HepG2 (cell line): Measurements from ENCODE around the gene PKD2L2. TPM values are rescaled to one million over a fixed set of nuclear protein-coding genes. Genes with fewer than 3 reads are reported as not detected.

Source experiments
- ATAC-seq: fragments of 200-7000 bp; cut with Tn5 transposase; 3 replicates; pipeline ENCODE4 v1.9.1; 2020; ENCODE audit warnings: mild to moderate bottlenecking, moderate library complexity
- BruUV-seq: library from RNA; stranded (reverse); fragments of 400-500 nt; replicated peaks from 2 replicates; lab custom pipeline; 2021; lab: Mats Ljungman, UMichigan
- CTCF ChIA-PET: fragments of 300-600 bp; formaldehyde crosslinking; extraction: SDS; loops from one replicate; lab custom pipeline; 2021; ENCODE audit warnings: low total read pairs, inconsistent platforms, low intra/inter-chr PET ratio; lab: Yijun Ruan, JAX
- POLR2A ChIA-PET: fragments of 350-600 bp; sonication (Branson Sonifier 250); formaldehyde crosslinking; loops from one replicate; lab custom pipeline; 2020; ENCODE audit warnings: antibody characterized with exemption, inconsistent platforms; lab: Yijun Ruan, JAX
- DNase-seq: peaks from one replicate; pipeline ENCODE4 v3.0.0-alpha.2; 2015; ENCODE audit warnings: low spot score
- FAIRE-seq: peaks from 3 replicates; lab custom pipeline; 2011; peaks lifted over from hg19 to GRCh38; lab: Jason Lieb, UNC
- H2AFZ ChIP-seq: one replicate; pipeline ENCODE4 v1.6.1; 2011; ENCODE audit warnings: low read length, inconsistent platforms
- H3K27ac ChIP-seq: fragments of 300-600 bp; 3 replicates; pipeline ENCODE4 v1.8.0; 2011; ENCODE audit warnings: mixed run types, mild to moderate bottlenecking, mixed read lengths, low read length, inconsistent platforms; ENCODE audit not compliant: insufficient read depth; ENCODE audit errors: extremely low read length
- H3K27me3 ChIP-seq, 2 experiments: fragments of 200-600 bp in 1 of 2; 2 replicates in 1 of 2; 3 replicates in 1 of 2; pipeline versions ENCODE4 v1.6.0 to v1.8.0; 2011; ENCODE audit warnings: low read length in 2 of 2, mild to moderate bottlenecking in 2 of 2, moderate library complexity in 2 of 2, inconsistent platforms in 1 of 2; ENCODE audit not compliant: insufficient read depth in 2 of 2, control insufficient read depth in 1 of 2
- H3K36me3 ChIP-seq, 2 experiments: fragments of 200-600 bp in 1 of 2; replicated peaks in 1 of 2; 2 replicates in 1 of 2; 3 replicates in 1 of 2; pipeline versions ENCODE4 v1.5.1 to v1.8.0; 2011; ENCODE audit warnings: low read length in 2 of 2, inconsistent platforms in 1 of 2; ENCODE audit not compliant: insufficient read depth in 2 of 2, control insufficient read depth in 1 of 2
- H3K4me1 ChIP-seq: 2 replicates; pipeline ENCODE4 v1.5.1; 2012; ENCODE audit warnings: low read length, inconsistent platforms; ENCODE audit not compliant: insufficient read depth
- H3K4me2 ChIP-seq: 2 replicates; pipeline ENCODE4 v1.6.0; 2011; ENCODE audit warnings: low read depth, low read length, inconsistent platforms
- H3K4me3 ChIP-seq, 3 experiments: fragments of 200-600 bp in 1 of 3; sonication (generic), shearing (Covaris generic) in 1 of 3; replicated peaks in 1 of 3; 2 replicates each; pipeline ENCODE4 v1.5.1; 2011 to 2016; ENCODE audit warnings: low read length in 3 of 3, inconsistent platforms in 2 of 3, low read depth in 2 of 3, mild to moderate bottlenecking in 2 of 3, control low read depth in 1 of 3, mixed read lengths in 1 of 3; ENCODE audit not compliant: insufficient read depth in 1 of 3
- H3K79me2 ChIP-seq: one replicate; pipeline ENCODE4 v1.6.1; 2011; ENCODE audit warnings: low read length, inconsistent platforms; ENCODE audit not compliant: insufficient read depth
- H3K9ac ChIP-seq: 2 replicates; pipeline ENCODE4 v1.6.0; 2011; ENCODE audit warnings: mild to moderate bottlenecking, low read depth, low read length, inconsistent platforms; ENCODE audit not compliant: insufficient read depth
- H3K9me3 ChIP-seq: 2 replicates; pipeline ENCODE4 v1.5.1; 2012; ENCODE audit warnings: mild to moderate bottlenecking, low read length
- H4K20me1 ChIP-seq: 2 replicates; pipeline ENCODE4 v1.6.0; 2011; ENCODE audit warnings: inconsistent platforms, mild to moderate bottlenecking, low read length, moderate library complexity; ENCODE audit not compliant: insufficient read depth
- ARNT2 ChIP-seq: sonication (generic); formaldehyde crosslinking; IDR thresholded peaks from 2 replicates; pipeline ENCODE4 v1.8.0; 2022; ENCODE audit warnings: mild to moderate bottlenecking, low read depth, missing genetic modification reagents, moderate library complexity
- MAFK ChIP-seq, 2 experiments: IDR thresholded peaks in 1 of 2; conservative IDR thresholded peaks in 1 of 2; 2 replicates each; pipeline ENCODE4 v1.6.1; 2011; ENCODE audit warnings: improper control_type of control experiment in 2 of 2, low read length in 2 of 2
- MZF1 ChIP-seq: sonication (generic); formaldehyde crosslinking; IDR thresholded peaks from 2 replicates; pipeline ENCODE4 v1.8.1; 2023; ENCODE audit warnings: mild to moderate bottlenecking, missing genetic modification reagents, borderline replicate concordance
- NFIC ChIP-seq: IDR thresholded peaks from 2 replicates; pipeline ENCODE4 v1.6.1; 2012; ENCODE audit warnings: mild to moderate bottlenecking, low read length, inconsistent platforms
- NR2F1 ChIP-seq, 2 experiments: fragments of 450-650 bp in 1 of 2; formaldehyde crosslinking in 1 of 2; IDR thresholded peaks; 2 replicates each; pipeline versions ENCODE4 v1.5.0 to v1.6.1; 2016 to 2020; ENCODE audit warnings: mild to moderate bottlenecking in 1 of 2, missing compliant biosample characterization in 1 of 2, missing genetic modification reagents in 1 of 2, moderate library complexity in 1 of 2
- PBX2 ChIP-seq: IDR thresholded peaks from 2 replicates; pipeline ENCODE4 v1.6.1; 2016; ENCODE audit warnings: control low read depth
- ZFP36L1 ChIP-seq: sonication (generic); formaldehyde crosslinking; IDR thresholded peaks from 2 replicates; pipeline ENCODE4 v1.8.0; 2022; ENCODE audit warnings: mild to moderate bottlenecking, missing genetic modification reagents, moderate library complexity
- ZNF232 ChIP-seq: sonication (generic); formaldehyde crosslinking; IDR thresholded peaks from 2 replicates; pipeline ENCODE4 v1.4.0; 2020; ENCODE audit warnings: missing genetic modification reagents, borderline replicate concordance
- ZNF253 ChIP-seq: sonication (generic); formaldehyde crosslinking; IDR thresholded peaks from 2 replicates; pipeline ENCODE4 v1.8.0; 2022; ENCODE audit warnings: mild to moderate bottlenecking, missing genetic modification reagents, borderline replicate concordance
- ZNF282 ChIP-seq: fragments of 450-650 bp; IDR thresholded peaks from 2 replicates; pipeline ENCODE4 v1.6.1; 2018; ENCODE audit not compliant: partially characterized antibody
- ZNF30 ChIP-seq: sonication (generic); formaldehyde crosslinking; IDR thresholded peaks from 2 replicates; pipeline ENCODE4 v1.5.0; 2020; ENCODE audit warnings: mild to moderate bottlenecking, missing genetic modification reagents
- in situ Hi-C: cut with HindIII; loops from 2 replicates; pipeline ENCODE4 v1.10.0; 2017; ENCODE audit warnings: low pct_unique_long_range_greater_than_20kb; ENCODE audit not compliant: extremely low pct_ligation_motif_present
- intact Hi-C: fragments of 100-400 bp; cut with micrococcal nuclease; formaldehyde crosslinking; loops from one replicate; pipeline ENCODE4 v1.10.0; 2022; ENCODE audit not compliant: unreplicated experiment
- polyA plus RNA-seq, 8 experiments: library from polyadenylated mRNA; depleted of rRNA in 3 of 8; stranded (reverse) in 7 of 8; unstranded in 1 of 8; fragments of >200 nt; fragmentation: Illumina TruSeq in 4 of 8; extraction: Trizol in 4 of 8; gene quantifications; 2 replicates each; pipeline versions ENCODE4 v1.2.1 to v1.2.3, GENCODE V29; 2011 to 2016; ENCODE audit warnings: low read depth in 4 of 8, missing spikeins in 1 of 8, mixed read lengths in 1 of 8; ENCODE audit not compliant: insufficient read depth in 1 of 8
- total RNA-seq, 5 experiments: library from RNA; depleted of rRNA; stranded (reverse); fragments of >200 nt; fragmentation: Illumina TruSeq; extraction: Trizol; gene quantifications; 2 replicates each; pipeline ENCODE4 v1.2.3, GENCODE V29; 2016; ENCODE audit warnings: low read depth in 1 of 5
- TF ChIP-seq, protein P1 (sequence below): sonication (generic); formaldehyde crosslinking; IDR thresholded peaks from 2 replicates; pipeline ENCODE4 v1.8.1; 2023; ENCODE audit warnings: mild to moderate bottlenecking, moderate library complexity, missing genetic modification reagents
- TF ChIP-seq, protein P2 (sequence below): sonication (generic); formaldehyde crosslinking; IDR thresholded peaks from 2 replicates; pipeline ENCODE4 v1.4.0; 2020; ENCODE audit warnings: mild to moderate bottlenecking, missing genetic modification reagents
- TF ChIP-seq, protein P3 (sequence below): sonication (generic); formaldehyde crosslinking; IDR thresholded peaks from 2 replicates; pipeline ENCODE4 v1.9.0; 2021; ENCODE audit warnings: mild to moderate bottlenecking, missing genetic modification reagents

Gene PKD2L2
- total and polyA plus RNA-seq, 2 of the 13 experiments (the other 11 are each of a cell fraction or from before 2014, with no cell fraction given): not detected

- TF ChIP-seq, protein P1, sequence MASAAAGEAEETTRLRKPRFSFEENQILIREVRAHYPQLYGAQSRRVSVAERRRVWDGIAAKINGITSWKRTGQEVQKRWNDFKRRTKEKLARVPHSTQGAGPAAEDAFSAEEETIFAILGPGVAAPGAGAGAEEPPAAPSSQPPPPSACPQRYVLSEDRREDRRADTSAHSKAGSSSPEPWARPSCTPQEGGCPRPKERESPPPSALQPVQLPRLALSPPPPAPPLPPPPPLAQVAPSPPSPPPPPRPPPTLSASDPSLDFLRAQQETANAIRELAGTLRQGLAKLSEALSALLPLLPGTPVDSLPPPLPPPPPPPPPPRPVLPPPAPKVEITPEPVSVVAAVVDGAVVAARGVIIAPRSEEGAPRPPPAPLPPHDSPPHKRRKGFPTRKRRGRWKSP (CRISPR knock-in tag): no peak
- TF ChIP-seq ZFP36L1 (CRISPR knock-in tag) (no peak), ZNF253 (CRISPR knock-in tag) (no peak), NR2F1 (CRISPR knock-in tag; IDR thresholded peaks at IDR 0.05) (no peak)
- TF ChIP-seq, protein P2, sequence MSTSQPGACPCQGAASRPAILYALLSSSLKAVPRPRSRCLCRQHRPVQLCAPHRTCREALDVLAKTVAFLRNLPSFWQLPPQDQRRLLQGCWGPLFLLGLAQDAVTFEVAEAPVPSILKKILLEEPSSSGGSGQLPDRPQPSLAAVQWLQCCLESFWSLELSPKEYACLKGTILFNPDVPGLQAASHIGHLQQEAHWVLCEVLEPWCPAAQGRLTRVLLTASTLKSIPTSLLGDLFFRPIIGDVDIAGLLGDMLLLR: no peak
Observed at GRCh38 chr5:137843676-137844299, 45.5 kb upstream of the PKD2L2 start (continued).

DNA sequence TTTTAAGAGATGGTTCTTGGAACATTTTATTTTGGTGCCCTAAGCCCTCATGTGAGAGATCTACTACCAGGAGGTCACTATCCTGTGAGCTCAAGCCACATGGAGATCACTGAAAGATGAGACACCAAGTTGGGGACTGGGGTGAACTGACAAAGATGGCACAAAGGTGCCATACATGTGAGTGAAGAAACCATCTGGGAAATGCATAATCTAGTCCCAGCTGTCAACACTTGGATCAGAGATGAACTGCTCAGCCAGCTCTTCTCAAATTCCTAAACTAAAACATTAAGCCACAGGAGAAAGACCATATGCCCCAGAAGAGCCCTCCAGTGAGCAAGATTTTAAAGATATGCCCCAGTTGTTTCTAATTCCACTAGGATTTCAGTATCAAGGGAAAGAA, 43.8 kb upstream of the PKD2L2 start:
- H3K27me3 ChIP-seq: no peaks in the 10 kb centered on the region; a peak in 1 of 5 replicates
- no peaks in the 10 kb centered on the region for H4K20me1 ChIP-seq
- H3K36me3 ChIP-seq: no peaks in the 10 kb centered on the region
- no peak overlapping the region for H3K27ac ChIP-seq
- no peak overlapping the region for H3K4me3 ChIP-seq
- in situ Hi-C loops: no loop called here
- no peak overlapping the region for H2AFZ ChIP-seq
- ATAC-seq (no peak), DNase-seq (no peak), FAIRE-seq (no peak)
- no peak overlapping the region for H3K9ac ChIP-seq
- CTCF ChIA-PET: no interaction called here
- H3K79me2 ChIP-seq: no peaks in the 10 kb centered on the region
- POLR2A ChIA-PET: no interaction called here
- no peaks in the 10 kb centered on the region for H3K4me1 ChIP-seq
- H3K4me2 ChIP-seq: no peak overlapping the region
- no peaks in the 10 kb centered on the region for H3K9me3 ChIP-seq
- intact Hi-C loops: no loop called here
- BruUV-seq: no TSS peak
- TF ChIP-seq, protein P3, sequence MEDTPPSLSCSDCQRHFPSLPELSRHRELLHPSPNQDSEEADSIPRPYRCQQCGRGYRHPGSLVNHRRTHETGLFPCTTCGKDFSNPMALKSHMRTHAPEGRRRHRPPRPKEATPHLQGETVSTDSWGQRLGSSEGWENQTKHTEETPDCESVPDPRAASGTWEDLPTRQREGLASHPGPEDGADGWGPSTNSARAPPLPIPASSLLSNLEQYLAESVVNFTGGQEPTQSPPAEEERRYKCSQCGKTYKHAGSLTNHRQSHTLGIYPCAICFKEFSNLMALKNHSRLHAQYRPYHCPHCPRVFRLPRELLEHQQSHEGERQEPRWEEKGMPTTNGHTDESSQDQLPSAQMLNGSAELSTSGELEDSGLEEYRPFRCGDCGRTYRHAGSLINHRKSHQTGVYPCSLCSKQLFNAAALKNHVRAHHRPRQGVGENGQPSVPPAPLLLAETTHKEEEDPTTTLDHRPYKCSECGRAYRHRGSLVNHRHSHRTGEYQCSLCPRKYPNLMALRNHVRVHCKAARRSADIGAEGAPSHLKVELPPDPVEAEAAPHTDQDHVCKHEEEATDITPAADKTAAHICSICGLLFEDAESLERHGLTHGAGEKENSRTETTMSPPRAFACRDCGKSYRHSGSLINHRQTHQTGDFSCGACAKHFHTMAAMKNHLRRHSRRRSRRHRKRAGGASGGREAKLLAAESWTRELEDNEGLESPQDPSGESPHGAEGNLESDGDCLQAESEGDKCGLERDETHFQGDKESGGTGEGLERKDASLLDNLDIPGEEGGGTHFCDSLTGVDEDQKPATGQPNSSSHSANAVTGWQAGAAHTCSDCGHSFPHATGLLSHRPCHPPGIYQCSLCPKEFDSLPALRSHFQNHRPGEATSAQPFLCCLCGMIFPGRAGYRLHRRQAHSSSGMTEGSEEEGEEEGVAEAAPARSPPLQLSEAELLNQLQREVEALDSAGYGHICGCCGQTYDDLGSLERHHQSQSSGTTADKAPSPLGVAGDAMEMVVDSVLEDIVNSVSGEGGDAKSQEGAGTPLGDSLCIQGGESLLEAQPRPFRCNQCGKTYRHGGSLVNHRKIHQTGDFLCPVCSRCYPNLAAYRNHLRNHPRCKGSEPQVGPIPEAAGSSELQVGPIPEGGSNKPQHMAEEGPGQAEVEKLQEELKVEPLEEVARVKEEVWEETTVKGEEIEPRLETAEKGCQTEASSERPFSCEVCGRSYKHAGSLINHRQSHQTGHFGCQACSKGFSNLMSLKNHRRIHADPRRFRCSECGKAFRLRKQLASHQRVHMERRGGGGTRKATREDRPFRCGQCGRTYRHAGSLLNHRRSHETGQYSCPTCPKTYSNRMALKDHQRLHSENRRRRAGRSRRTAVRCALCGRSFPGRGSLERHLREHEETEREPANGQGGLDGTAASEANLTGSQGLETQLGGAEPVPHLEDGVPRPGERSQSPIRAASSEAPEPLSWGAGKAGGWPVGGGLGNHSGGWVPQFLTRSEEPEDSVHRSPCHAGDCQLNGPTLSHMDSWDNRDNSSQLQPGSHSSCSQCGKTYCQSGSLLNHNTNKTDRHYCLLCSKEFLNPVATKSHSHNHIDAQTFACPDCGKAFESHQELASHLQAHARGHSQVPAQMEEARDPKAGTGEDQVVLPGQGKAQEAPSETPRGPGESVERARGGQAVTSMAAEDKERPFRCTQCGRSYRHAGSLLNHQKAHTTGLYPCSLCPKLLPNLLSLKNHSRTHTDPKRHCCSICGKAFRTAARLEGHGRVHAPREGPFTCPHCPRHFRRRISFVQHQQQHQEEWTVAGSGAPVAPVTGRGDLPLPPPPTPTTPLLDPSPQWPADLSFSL (CRISPR knock-in tag): no peak
- TF ChIP-seq MAFK (conservative IDR thresholded peaks at IDR 0.05 in 1 of 2, IDR thresholded peaks at IDR 0.05 in 1 of 2; ENCODE audit: low read length in 2 of 2) (no peak), MZF1 (CRISPR knock-in tag) (no peak), PBX2 (CRISPR knock-in tag) (no peak), ARNT2 (no peak), ZNF30 (CRISPR knock-in tag) (no peak), ZNF282 (no peak), NFIC (no peak), ZNF232 (CRISPR knock-in tag) (no peak)
